RWPE1 (cell line): Measurements from ENCODE around the gene RNF223.
A peak's percentile ranks its signal among the peaks of the same experiment; 100 is the strongest.

Experiments used
- CTCF ChIA-PET: fragments of 350-600 bp; sonication (Branson Sonifier 250); formaldehyde crosslinking; extraction: SDS; loops from one replicate; lab custom pipeline; 2021; lab: Yijun Ruan, JAX
- POLR2A ChIA-PET: fragments of 400-600 bp; formaldehyde crosslinking; extraction: SDS; loops from one replicate; lab custom pipeline; 2020; ENCODE audit warnings: antibody characterized with exemption; ENCODE audit not compliant: low non-redundant PET; lab: Yijun Ruan, JAX
- DNase-seq: peaks from one replicate; pipeline ENCODE4 v3.0.0; 2012; ENCODE audit warnings: low spot score
- H3K27ac ChIP-seq: fragments of 450-650 bp; 2 replicates; pipeline ENCODE4 v1.5.1; 2017
- CTCF ChIP-seq: fragments of 450-650 bp; conservative IDR thresholded peaks from 2 replicates; pipeline ENCODE4 v1.5.1; 2017; ENCODE audit warnings: low read depth, mild to moderate bottlenecking

RNF223 gene

GRCh38 chr1:1073743-1074587 lies at the start of gene RNF223:
TSS of gene RNF223 (minus strand) at chr1:1074306. CDS start at chr1:1072566, 1,740 bp downstream.
- ChIA-PET CTCF (interaction anchor here (0.7 to 1.1 kb wide), 2 partner anchors 72 to 91 kb away, joined by 3 read pairs; no protein-coding TSS in a partner anchor), POLR2A (interaction anchor here (0.9 kb wide), 1 partner anchor 68 kb away, joined by 8 read pairs; no protein-coding TSS in a partner anchor)
- peak within 1 kb of the TSS; percentile 57 for H3K27ac ChIP-seq
- no peak for TF ChIP-seq CTCF
- DNase-seq = peak; percentile 62

- ChIA-PET POLR2A (interaction anchor here (0.5 kb wide), 1 partner anchor 180 kb away, joined by 3 read pairs; no protein-coding TSS in a partner anchor), CTCF (interaction anchor here (0.5 to 4.1 kb wide), 15 partner anchors 10 to 249 kb away, joined by 3 to 61 read pairs (median 4); partner anchors contain the start of gene TTLL10)
- DNase-seq = no peak
- no peak for TF ChIP-seq CTCF
- H3K27ac ChIP-seq = no peak overlapping the region
Measured at GRCh38 chr1:1122981-1123480, 48.9 kb upstream of the RNF223 start.

GRCh38 chr1:1122078-1122811 lies 48.1 kb upstream of the RNF223 start:
- ChIA-PET CTCF (interaction anchor here (0.5 to 4.1 kb wide), 24 partner anchors 8 to 191 kb away, joined by 3 to 61 read pairs (median 4); partner anchors contain the start of genes C1QTNF12 and TTLL10), POLR2A (interaction anchor here (0.6 kb wide), 1 partner anchor 171 kb away, joined by 3 read pairs; no protein-coding TSS in a partner anchor)
- TF ChIP-seq CTCF = peak; percentile 88
- DNase-seq = peak; percentile 79
- H3K27ac ChIP-seq = no peak overlapping the region

- no peak for TF ChIP-seq CTCF
- no peak for DNase-seq
- POLR2A ChIA-PET = no interaction called here
Measured at GRCh38 chr1:1121611-1122077, 47.5 kb upstream of the RNF223 start.

GRCh38 chr1:1120866-1121591 lies 46.9 kb upstream of the RNF223 start:
- POLR2A ChIA-PET = no interaction called here

More at GRCh38 chr1:1121611-1122077, 47.5 kb upstream of the RNF223 start:
- CTCF ChIA-PET = interaction anchor here (0.6 to 4.1 kb wide), 16 partner anchors 8 to 192 kb away, joined by 3 to 61 read pairs (median 4); partner anchors contain the start of genes C1QTNF12 and TTLL10
- H3K27ac ChIP-seq = no peak overlapping the region

More at GRCh38 chr1:1120866-1121591, 46.9 kb upstream of the RNF223 start:
- no peak for DNase-seq
- H3K27ac ChIP-seq = no peak overlapping the region
- CTCF ChIA-PET = interaction anchor here (0.5 to 4.1 kb wide), 13 partner anchors 9 to 192 kb away, joined by 3 to 61 read pairs (median 4); partner anchors contain the start of gene TTLL10
- TF ChIP-seq CTCF = no peak
